AG10803 (cell line): ENCODE measurements around the gene COMMD9.

Experiments used
- DNase-seq: peaks from one replicate; pipeline ENCODE4 v3.0.0; 2010; ENCODE audit warnings: low read depth
- H3K4me3 ChIP-seq: 2 replicates; pipeline ENCODE4 v1.5.1; 2011; ENCODE audit warnings: mild to moderate bottlenecking, low read length, control low read depth
- CTCF ChIP-seq: conservative IDR thresholded peaks from 2 replicates; pipeline ENCODE4 v1.5.1; 2011; ENCODE audit warnings: mild to moderate bottlenecking, low read length, control low read depth, inconsistent platforms

Gene COMMD9

GRCh38 chr11:36309779-36310178 lies 20.6 kb upstream of the COMMD9 start:
- no peak overlapping the region for H3K4me3 ChIP-seq
- no peak for DNase-seq
- no peak for TF ChIP-seq CTCF

- DNase-seq, result no peak
- no peak for TF ChIP-seq CTCF
- no peak overlapping the region for H3K4me3 ChIP-seq
These were observed 19.4 kb upstream of the COMMD9 start for GRCh38 chr11:36308577-36308976.

GRCh38 chr11:36306888-36307287 lies 17.7 kb upstream of the COMMD9 start:
- TF ChIP-seq CTCF, result peak; percentile 57
- DNase-seq, result peak; percentile 41
- no peak overlapping the region for H3K4me3 ChIP-seq

GRCh38 chr11:36305047-36305446 lies 15.8 kb upstream of the COMMD9 start:
- DNase-seq, result no peak
- H3K4me3 ChIP-seq, result no peak overlapping the region
- no peak for TF ChIP-seq CTCF

- TF ChIP-seq CTCF, result no peak
- no peak overlapping the region for H3K4me3 ChIP-seq
- peak; percentile 14 for DNase-seq
These were observed 15.1 kb upstream of the COMMD9 start for GRCh38 chr11:36304351-36304750.

- DNase-seq, result peak; percentile 57
- no peak for TF ChIP-seq CTCF
- H3K4me3 ChIP-seq, result no peak overlapping the region
These were observed 11.4 kb upstream of the COMMD9 start for GRCh38 chr11:36300650-36301049.

GRCh38 chr11:36296884-36297543 lies 7.8 kb upstream of the COMMD9 start:
- DNase-seq, result peak; percentile 95
- no peak for TF ChIP-seq CTCF
- H3K4me3 ChIP-seq, result no peak overlapping the region
